Stomach (tissue), 4 donors: ENCODE results near the gene GIMAP8.

Experiments used
- EP300 ChIP-seq: sonication (generic); formaldehyde crosslinking; IDR thresholded peaks from one replicate; pipeline ENCODE4 v1.6.1; 2017; ENCODE audit warnings: antibody characterized with exemption
- POLR2A ChIP-seq, 4 donors: fragments of 450-650 bp; IDR thresholded peaks; one replicate each; pipeline ENCODE4 v1.6.1; 2016; ENCODE audit warnings: antibody characterized with exemption in 4 of 4, control low read depth in 2 of 4, mild to moderate bottlenecking in 1 of 4, moderate library complexity in 1 of 4
- POLR2AphosphoS5 ChIP-seq, 3 donors: sonication (generic); formaldehyde crosslinking; IDR thresholded peaks; one replicate each; pipeline ENCODE4 v1.6.1; 2016; ENCODE audit warnings: antibody characterized with exemption in 3 of 3
- TF ChIP-seq, protein P1 (sequence below), 7 experiments: fragments of 450-650 bp in 4 of 7; fragments of 200-600 bp in 3 of 7; sonication (generic) in 3 of 7; IDR thresholded peaks; one replicate each; pipeline ENCODE4 v1.5.1; 2016 to 2019; ENCODE audit warnings: antibody characterized with exemption in 7 of 7, control low read depth in 2 of 7, mild to moderate bottlenecking in 1 of 7

DNA sequence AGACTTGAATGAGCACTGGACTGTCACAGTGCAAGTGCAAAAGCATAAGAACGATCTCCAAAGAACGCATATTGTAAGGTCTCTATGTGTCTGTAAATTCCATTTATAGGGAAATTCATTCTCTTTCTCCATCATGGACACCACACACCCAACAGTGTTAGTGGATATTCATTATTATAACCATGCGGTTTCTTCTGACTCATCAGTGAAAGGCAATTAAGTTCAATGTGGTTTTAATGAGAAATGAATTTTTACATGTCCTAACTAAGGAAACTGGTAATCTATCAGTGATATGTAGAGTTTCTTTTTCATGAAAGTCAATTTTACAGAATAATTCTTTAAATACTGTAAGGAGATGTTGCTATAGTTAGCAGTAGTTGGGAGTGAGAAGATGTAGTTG lies 25.9 kb downstream of the GIMAP8 start:
- TF ChIP-seq, protein P1, sequence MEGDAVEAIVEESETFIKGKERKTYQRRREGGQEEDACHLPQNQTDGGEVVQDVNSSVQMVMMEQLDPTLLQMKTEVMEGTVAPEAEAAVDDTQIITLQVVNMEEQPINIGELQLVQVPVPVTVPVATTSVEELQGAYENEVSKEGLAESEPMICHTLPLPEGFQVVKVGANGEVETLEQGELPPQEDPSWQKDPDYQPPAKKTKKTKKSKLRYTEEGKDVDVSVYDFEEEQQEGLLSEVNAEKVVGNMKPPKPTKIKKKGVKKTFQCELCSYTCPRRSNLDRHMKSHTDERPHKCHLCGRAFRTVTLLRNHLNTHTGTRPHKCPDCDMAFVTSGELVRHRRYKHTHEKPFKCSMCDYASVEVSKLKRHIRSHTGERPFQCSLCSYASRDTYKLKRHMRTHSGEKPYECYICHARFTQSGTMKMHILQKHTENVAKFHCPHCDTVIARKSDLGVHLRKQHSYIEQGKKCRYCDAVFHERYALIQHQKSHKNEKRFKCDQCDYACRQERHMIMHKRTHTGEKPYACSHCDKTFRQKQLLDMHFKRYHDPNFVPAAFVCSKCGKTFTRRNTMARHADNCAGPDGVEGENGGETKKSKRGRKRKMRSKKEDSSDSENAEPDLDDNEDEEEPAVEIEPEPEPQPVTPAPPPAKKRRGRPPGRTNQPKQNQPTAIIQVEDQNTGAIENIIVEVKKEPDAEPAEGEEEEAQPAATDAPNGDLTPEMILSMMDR (IDR thresholded peaks at IDR 0.05), result no peak
- TF ChIP-seq POLR2AphosphoS5 (IDR thresholded peaks at IDR 0.05) (no peak), POLR2A (IDR thresholded peaks at IDR 0.05) (no peak), EP300 (no peak)
